Activated naive CD4-positive, alpha-beta T cell treated with anti-CD3 and anti-CD28 coated beads for 36 hours (primary cell): ENCODE data around the gene CDON. TPM values are rescaled to one million over a fixed set of nuclear protein-coding genes. Genes with fewer than 3 reads are reported as not detected.

Source experiments
- CTCF ChIA-PET: fragments of 350-600 bp; sonication (Branson Sonifier 250); formaldehyde crosslinking; loops from one replicate; lab custom pipeline; 2021; ENCODE audit warnings: antibody characterized with exemption; lab: Charles Lee
- DNase-seq: peaks from one replicate; pipeline ENCODE4 v3.0.0-alpha.2; 2020
- H3K27ac Mint-ChIP-seq: one replicate; pipeline ENCODE4 v1.8.0; 2021; ENCODE audit warnings: mild to moderate bottlenecking, mixed read lengths
- H3K27me3 Mint-ChIP-seq: one replicate; pipeline ENCODE4 v1.8.0; 2021; ENCODE audit warnings: low read depth, mixed read lengths
- H3K36me3 Mint-ChIP-seq: one replicate; pipeline ENCODE4 v1.8.0; 2021; ENCODE audit warnings: low read depth, mixed read lengths
- H3K4me1 Mint-ChIP-seq: one replicate; pipeline ENCODE4 v1.8.0; 2021; ENCODE audit warnings: low read depth, mixed read lengths
- H3K4me3 Mint-ChIP-seq: one replicate; pipeline ENCODE4 v1.8.0; 2021; ENCODE audit warnings: mild to moderate bottlenecking, moderate library complexity, mixed read lengths
- H3K9me3 Mint-ChIP-seq: one replicate; pipeline ENCODE4 v1.8.0; 2021; ENCODE audit warnings: mixed read lengths
- intact Hi-C: fragments of 100-400 bp; cut with micrococcal nuclease; formaldehyde crosslinking; loops from one replicate; pipeline ENCODE4 v1.15.1; 2023
- total RNA-seq, 2 experiments: library from RNA; stranded (reverse); gene quantifications; one replicate each; pipeline ENCODE4 v1.2.3, GENCODE V29; 2021

The CDON gene
- total RNA-seq, 2 experiments from 2014 or later: 2.6 to 3.5 TPM

- Mint-ChIP-seq H3K9me3 (no peaks in the 10 kb centered on the region), H3K4me1 (peaks cover 24% of the 10 kb centered on the region), H3K4me3 (no peak overlapping the region), H3K27me3 (no peaks in the 10 kb centered on the region), H3K36me3 (no peaks in the 10 kb centered on the region), H3K27ac (no peak overlapping the region)
- CTCF ChIA-PET: interaction anchor here (0.6 to 0.9 kb wide), 2 partner anchors 11 to 192 kb away, joined by 3 read pairs; no protein-coding TSS in a partner anchor
- no peak for DNase-seq
- intact Hi-C loops: no loop called here
These were observed 17.7 kb upstream of the CDON start for GRCh38 chr11:126080161-126080941.

- no peak for DNase-seq
- CTCF ChIA-PET: interaction anchor here (0.6 kb wide), 1 partner anchor 191 kb away, joined by 3 read pairs; no protein-coding TSS in a partner anchor
- Mint-ChIP-seq H3K4me1 (peaks cover 18% of the 10 kb centered on the region), H3K9me3 (no peaks in the 10 kb centered on the region), H3K4me3 (no peak overlapping the region), H3K27me3 (peaks cover 2% of the 10 kb centered on the region), H3K36me3 (no peaks in the 10 kb centered on the region), H3K27ac (no peak overlapping the region)
- intact Hi-C loops: no loop called here
These were observed 17.0 kb upstream of the CDON start for GRCh38 chr11:126079621-126080124.

GRCh38 chr11:126076641-126077040 is 14.0 kb upstream of the CDON start:
- Mint-ChIP-seq H3K9me3 (no peaks in the 10 kb centered on the region), H3K27ac (no peak overlapping the region), H3K4me3 (no peak overlapping the region), H3K4me1 (no peaks in the 10 kb centered on the region), H3K36me3 (no peaks in the 10 kb centered on the region), H3K27me3 (peaks cover 2% of the 10 kb centered on the region)
- intact Hi-C loops: no loop called here
- CTCF ChIA-PET: no interaction called here
- DNase-seq: no peak

DNA sequence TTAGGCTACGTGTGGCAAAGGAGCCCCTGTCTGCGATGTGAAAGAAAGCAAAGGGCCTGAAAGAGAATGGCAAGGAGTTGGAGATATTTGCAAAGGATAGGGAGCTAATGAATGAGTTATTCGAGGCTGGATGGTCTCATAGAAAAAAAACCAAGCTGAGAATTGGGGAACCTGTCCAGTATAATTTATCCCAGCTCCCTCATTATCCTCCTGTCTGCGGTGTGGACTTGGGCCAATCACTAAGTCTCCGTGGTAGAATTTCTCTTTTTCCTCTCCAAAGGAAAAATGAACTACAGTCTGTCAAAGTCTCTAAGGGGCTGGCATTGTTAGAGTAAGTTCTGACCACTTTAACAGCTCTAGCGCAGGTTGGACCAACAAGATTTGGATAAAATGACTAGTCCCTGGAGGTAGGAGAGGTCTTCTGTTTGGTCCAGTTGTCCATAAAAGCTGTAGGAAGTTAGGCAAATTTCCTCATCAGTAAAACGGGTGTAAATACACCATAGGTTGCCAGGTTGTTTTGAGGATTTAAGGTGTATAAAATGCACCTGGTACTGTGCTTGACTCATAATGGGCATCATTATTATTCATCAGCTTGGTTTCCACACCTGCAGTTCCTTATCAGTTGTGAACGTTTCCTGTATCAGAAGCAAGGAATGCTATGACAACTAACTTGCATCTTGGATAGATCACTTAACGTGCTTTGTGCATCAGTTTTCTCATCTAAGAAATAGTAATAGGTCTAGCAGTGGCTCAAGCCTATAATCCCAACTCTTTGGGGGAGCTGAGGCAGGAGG is 10.3 kb upstream of the CDON start:
- no peaks in the 10 kb centered on the region for H3K36me3 Mint-ChIP-seq
- no peaks in the 10 kb centered on the region for H3K4me1 Mint-ChIP-seq
- CTCF ChIA-PET: no interaction called here
- H3K27me3 Mint-ChIP-seq: peaks cover 2% of the 10 kb centered on the region
- intact Hi-C loops: no loop called here
- no peak for DNase-seq
- H3K9me3 Mint-ChIP-seq: no peaks in the 10 kb centered on the region
- no peak overlapping the region for H3K27ac Mint-ChIP-seq
- H3K4me3 Mint-ChIP-seq: no peak overlapping the region

DNA sequence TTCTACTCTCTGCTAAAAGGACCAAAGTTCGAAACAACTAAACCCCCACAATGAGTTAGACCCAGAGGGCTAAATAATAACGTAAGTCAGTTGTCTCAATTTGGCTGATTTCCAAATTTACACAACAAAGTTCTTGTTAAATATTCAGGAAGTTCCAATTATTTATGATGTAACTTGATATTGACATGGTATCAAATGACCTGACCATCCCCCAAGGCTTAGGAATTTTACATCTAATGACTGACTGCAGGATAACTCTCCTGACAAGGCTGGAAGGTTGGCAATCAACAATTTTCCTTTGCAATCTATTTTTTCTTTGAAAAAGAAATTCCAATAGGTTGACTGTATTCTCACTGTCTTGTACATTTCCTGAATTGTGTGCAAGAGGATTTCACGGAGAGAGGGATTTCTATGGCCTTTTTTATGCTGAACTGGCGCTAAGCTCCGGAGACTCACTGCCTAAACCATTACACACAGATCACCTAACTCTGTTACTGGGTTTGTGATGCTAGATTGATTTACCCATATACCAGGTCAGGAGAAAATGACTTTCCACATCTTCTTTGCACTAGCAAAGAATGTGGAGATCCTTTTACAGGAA is 9.6 kb upstream of the CDON start:
- CTCF ChIA-PET: no interaction called here
- Mint-ChIP-seq H3K9me3 (no peaks in the 10 kb centered on the region), H3K27ac (no peak overlapping the region), H3K27me3 (peaks cover 2% of the 10 kb centered on the region), H3K4me1 (no peaks in the 10 kb centered on the region), H3K4me3 (no peak overlapping the region), H3K36me3 (no peaks in the 10 kb centered on the region)
- intact Hi-C loops: no loop called here
- no peak for DNase-seq

GRCh38 chr11:126063507-126063852 is 814 bp upstream of the CDON start:
- H3K27me3 Mint-ChIP-seq: peaks cover 16% of the 10 kb centered on the region
- no peak for DNase-seq
- H3K4me3 Mint-ChIP-seq: peak overlapping the region; percentile 77
- H3K27ac Mint-ChIP-seq: no peak overlapping the region
- H3K9me3 Mint-ChIP-seq: no peaks in the 10 kb centered on the region
- intact Hi-C loops: loop anchor here (1.0 to 5.0 kb wide), 10 partner anchors 21 to 951 kb away; partner anchors contain the start of genes DCPS, FAM118B, FOXRED1 and HYLS1
- CTCF ChIA-PET: interaction anchor here (1.3 kb wide), 1 partner anchor 20 kb away, joined by 3 read pairs; no protein-coding TSS in a partner anchor
- H3K4me1 Mint-ChIP-seq: peaks cover 5% of the 10 kb centered on the region
- no peaks in the 10 kb centered on the region for H3K36me3 Mint-ChIP-seq

DNA sequence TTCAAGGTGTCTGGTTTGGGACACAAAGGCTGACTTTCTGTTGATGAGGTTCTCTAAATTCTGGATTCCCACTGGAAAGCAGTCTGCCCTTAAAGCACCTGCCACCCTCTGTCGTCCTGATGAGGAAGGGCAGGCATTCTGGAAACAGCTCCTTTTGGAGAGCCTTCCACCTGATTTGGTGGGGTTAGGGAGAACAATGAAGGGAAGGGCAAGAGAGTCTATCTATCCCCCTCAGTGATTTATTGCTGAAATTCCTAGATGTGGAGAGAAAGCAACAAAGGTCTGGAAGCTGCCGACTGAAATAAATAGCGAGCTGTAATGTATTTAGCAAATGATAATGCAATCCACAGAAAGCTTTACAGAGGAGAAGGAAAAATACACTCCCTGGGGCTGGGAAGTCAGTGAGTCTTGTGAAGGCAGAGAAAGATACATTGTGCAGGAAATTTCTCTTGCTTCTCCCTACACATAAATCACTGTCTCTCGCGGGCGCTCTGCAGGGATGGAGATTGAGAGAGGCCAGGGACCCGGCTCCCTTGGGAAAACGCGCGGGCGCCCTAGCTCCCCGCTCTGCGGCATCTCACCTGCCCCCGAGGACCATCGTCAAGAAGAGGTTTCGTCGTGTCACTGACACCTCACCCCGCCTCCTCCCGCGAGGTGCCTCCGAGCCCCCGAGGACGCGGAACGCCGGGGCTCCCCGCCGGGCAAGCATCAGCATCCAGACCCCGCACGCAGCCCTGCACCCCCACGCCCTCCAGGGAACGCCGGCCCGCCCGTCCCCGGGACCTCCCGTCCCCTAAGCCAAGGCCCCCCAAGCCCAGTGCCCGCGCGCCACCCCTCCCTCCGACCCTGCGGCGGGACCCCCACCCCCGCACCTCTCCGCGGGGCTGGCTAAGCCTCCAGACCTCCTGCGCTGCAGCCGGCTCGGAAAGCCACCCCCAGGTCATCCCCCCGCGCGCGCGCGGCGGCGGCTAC is 673 bp downstream of the CDON start:
- H3K27me3 Mint-ChIP-seq: peaks cover 17% of the 10 kb centered on the region
- H3K36me3 Mint-ChIP-seq: no peaks in the 10 kb centered on the region
- no peak overlapping the region for H3K27ac Mint-ChIP-seq
- peak; percentile 23 for DNase-seq
- intact Hi-C loops: loop anchor here (5.0 kb wide), 2 partner anchors 120 to 950 kb away; partner anchors contain the start of gene TMEM218
- H3K4me1 Mint-ChIP-seq: peaks cover 5% of the 10 kb centered on the region
- no peaks in the 10 kb centered on the region for H3K9me3 Mint-ChIP-seq
- CTCF ChIA-PET: interaction anchor here (1.2 to 1.3 kb wide), 4 partner anchors 22 to 139 kb away, joined by 3 to 4 read pairs (median 3); no protein-coding TSS in a partner anchor
- H3K4me3 Mint-ChIP-seq: peak overlapping the region; percentile 74

DNA sequence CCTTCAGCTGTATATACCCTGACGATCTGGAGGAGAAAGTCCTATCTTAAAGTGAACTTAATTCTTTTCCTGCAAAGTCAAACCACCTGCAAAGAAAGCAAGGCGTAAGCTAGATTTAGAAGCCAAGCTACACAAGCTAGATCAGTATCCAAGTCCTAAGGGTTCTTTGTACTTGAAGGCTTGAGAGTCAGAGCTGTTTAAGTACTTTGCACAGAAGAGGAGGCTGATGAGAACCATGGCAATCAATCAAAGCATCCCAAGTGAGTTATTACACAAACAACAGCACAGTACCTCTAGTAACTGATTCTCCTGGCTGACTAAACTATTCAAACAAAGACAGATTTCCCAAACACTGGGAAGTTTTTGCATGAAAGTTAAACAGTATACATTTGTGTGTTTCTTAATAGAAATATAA is 1.9 kb downstream of the CDON start:
- intact Hi-C loops: loop anchor here (5.0 kb wide), 2 partner anchors 118 to 948 kb away; partner anchors contain the start of gene TMEM218
- H3K4me1 Mint-ChIP-seq: peaks cover 5% of the 10 kb centered on the region

DNA sequence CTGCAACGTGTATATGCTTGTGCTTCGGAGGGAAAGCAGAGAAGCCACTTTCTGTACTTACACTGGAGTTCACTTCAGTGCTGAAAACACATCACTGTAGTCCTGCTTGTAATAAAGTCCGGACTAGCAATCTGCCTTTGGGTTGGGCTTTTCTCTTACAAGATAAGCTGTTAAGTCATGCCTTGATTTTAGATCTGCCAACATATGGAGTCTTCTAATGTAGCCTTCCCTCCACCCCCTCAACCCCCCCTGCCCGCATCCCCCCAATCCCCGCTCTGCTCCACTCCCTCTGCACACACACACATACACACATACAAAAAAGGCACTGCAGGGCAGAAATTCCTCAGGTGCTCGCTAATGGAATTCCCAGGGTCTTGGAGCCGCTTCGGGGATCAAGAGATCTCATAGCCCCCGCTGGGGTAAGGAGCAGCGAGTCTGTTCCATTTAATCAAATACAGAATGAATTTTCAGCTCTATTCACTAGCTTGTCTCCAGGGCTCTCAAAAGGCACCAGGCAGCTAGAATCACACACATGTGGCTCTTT is 3.4 kb downstream of the CDON start:
- Mint-ChIP-seq H3K27me3 (peaks cover 17% of the 10 kb centered on the region), H3K36me3 (no peaks in the 10 kb centered on the region)

More for the DNA sequence above, 1.9 kb downstream of the CDON start:
- no peaks in the 10 kb centered on the region for H3K36me3 Mint-ChIP-seq
- no peak overlapping the region for H3K4me3 Mint-ChIP-seq
- no peak overlapping the region for H3K27ac Mint-ChIP-seq
- no peak for DNase-seq
- CTCF ChIA-PET: interaction anchor here (0.7 to 1.2 kb wide), 2 partner anchors 28 to 250 kb away, joined by 3 to 6 read pairs; no protein-coding TSS in a partner anchor
- peaks cover 17% of the 10 kb centered on the region for H3K27me3 Mint-ChIP-seq
- no peaks in the 10 kb centered on the region for H3K9me3 Mint-ChIP-seq

DNA sequence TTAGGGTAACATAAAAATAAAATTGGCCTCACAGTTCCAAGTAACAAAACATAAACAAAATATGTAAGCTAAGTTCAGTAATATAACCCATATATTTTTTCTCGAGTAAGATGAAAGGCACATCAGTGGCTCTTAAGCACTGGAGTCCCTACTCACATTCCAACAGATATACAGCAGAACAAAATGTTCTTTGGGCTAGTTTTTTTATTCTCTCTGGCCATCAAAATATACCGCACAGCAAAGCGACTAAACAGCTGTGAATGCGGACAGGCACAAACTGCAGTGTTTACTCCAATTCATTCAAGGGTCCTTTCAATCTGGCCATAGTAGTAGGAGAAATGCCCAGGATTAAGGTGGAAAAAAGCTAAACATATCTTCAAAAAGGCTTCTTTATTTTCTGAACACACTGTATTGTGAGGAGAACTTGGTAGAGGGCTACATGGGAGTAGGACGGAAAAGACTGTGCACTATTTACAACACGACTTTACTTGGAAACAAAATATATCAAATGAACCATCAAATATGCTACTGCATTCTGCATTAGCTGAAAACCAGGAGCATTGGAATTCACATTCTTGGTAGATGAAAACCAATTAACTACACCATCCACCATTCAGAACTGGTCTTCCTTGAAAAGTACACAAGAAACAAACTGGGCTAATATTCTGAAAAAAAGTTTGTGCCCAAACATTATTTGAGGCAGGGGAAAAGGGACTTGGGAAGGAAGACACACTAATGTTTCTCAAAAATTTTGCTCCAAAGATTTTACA is 4.4 kb downstream of the CDON start:
- no peak overlapping the region for H3K4me3 Mint-ChIP-seq
- no peaks in the 10 kb centered on the region for H3K9me3 Mint-ChIP-seq
- no peak overlapping the region for H3K27ac Mint-ChIP-seq
- peaks cover 17% of the 10 kb centered on the region for H3K27me3 Mint-ChIP-seq
- no peak for DNase-seq
- H3K36me3 Mint-ChIP-seq: no peaks in the 10 kb centered on the region
- intact Hi-C loops: no loop called here
- CTCF ChIA-PET: interaction anchor here (1.1 kb wide), 1 partner anchor 115 kb away, joined by 5 read pairs; no protein-coding TSS in a partner anchor
- H3K4me1 Mint-ChIP-seq: peaks cover 5% of the 10 kb centered on the region

More for the DNA sequence above, 3.4 kb downstream of the CDON start:
- CTCF ChIA-PET: interaction anchor here (0.7 to 1.4 kb wide), 3 partner anchors 119 to 160 kb away, joined by 3 to 5 read pairs (median 4); no protein-coding TSS in a partner anchor
- no peak overlapping the region for H3K4me3 Mint-ChIP-seq
- no peaks in the 10 kb centered on the region for H3K9me3 Mint-ChIP-seq
- intact Hi-C loops: no loop called here
- H3K27ac Mint-ChIP-seq: no peak overlapping the region
- DNase-seq: no peak
- peaks cover 5% of the 10 kb centered on the region for H3K4me1 Mint-ChIP-seq
